ENCODE measurements around the gene SHISA8.

DNA sequence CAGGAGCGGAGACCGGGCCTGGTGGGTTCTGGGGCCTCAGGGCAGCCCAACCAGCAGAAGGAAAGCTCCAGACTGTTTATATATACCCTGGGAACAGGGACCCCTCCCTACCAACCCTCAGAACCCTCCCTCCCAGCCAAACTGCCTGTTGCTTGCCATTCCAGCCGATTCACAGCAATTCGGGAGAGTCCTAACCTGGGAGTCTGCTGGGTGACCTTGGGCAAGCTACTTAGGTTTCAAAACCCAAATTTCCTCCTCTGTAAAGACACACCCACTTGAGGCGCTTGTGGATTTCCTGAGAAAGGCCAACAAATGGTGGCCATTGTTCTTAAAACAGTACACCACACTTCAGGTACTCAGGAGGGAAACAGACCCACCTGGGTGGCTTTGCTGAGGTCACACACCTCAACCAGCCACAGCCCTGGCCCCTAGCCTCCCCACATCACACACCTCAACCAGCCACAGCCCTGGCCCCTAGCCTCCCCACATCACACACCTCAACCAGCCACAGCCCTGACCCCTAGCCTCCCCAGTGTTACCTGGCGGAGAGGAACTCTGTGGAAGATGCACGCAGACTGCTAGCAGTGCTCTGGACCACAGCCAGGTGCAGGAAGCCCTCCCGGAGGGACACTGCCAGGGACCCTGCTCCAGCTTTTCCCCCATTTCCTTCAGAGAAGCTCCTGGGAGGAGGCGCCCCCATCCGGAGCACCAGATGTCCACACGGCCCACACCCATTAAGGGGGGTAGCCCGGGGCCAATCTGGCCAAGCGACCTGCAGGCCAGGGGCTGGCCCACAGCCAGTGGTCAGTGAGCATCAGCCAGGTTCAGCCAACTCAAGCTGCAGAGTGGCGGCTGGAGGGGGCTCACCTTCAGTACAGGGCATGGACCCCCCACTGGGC is 6.2 kb downstream of the SHISA8 start:
- TF ChIP-seq EZH2 (IDR thresholded peaks at IDR 0.05; ENCODE audit: borderline replicate concordance, low read depth, low read length, severe bottlenecking) = no peak
- TF ChIP-seq, protein P1, sequence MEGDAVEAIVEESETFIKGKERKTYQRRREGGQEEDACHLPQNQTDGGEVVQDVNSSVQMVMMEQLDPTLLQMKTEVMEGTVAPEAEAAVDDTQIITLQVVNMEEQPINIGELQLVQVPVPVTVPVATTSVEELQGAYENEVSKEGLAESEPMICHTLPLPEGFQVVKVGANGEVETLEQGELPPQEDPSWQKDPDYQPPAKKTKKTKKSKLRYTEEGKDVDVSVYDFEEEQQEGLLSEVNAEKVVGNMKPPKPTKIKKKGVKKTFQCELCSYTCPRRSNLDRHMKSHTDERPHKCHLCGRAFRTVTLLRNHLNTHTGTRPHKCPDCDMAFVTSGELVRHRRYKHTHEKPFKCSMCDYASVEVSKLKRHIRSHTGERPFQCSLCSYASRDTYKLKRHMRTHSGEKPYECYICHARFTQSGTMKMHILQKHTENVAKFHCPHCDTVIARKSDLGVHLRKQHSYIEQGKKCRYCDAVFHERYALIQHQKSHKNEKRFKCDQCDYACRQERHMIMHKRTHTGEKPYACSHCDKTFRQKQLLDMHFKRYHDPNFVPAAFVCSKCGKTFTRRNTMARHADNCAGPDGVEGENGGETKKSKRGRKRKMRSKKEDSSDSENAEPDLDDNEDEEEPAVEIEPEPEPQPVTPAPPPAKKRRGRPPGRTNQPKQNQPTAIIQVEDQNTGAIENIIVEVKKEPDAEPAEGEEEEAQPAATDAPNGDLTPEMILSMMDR (IDR thresholded peaks at IDR 0.05; ENCODE audit: borderline replicate concordance, extremely low read depth, low read length, poor library complexity, severe bottlenecking) = no peak

All from DND-41 (cell line).